H54 (cell line): Measurements from ENCODE around the gene REELD1.

Experiments
- DNase-seq: peaks from one replicate; pipeline ENCODE4 v3.0.0; 2011; ENCODE audit warnings: low spot score, mixed read lengths; ENCODE audit not compliant: insufficient read length
- FAIRE-seq: peaks from 3 replicates; lab custom pipeline; 2011; peaks lifted over from hg19 to GRCh38; lab: Jason Lieb, UNC
- POLR2A ChIP-seq: IDR thresholded peaks from 2 replicates; pipeline ENCODE4 v1.6.1; 2011; ENCODE audit warnings: low read depth, mild to moderate bottlenecking, low read length

Gene REELD1

GRCh38 chr4:146193628-146194027, 20.7 kb upstream of the REELD1 start:
- no peak for FAIRE-seq
- no peak for DNase-seq

GRCh38 chr4:146194212-146194611, 20.1 kb upstream of the REELD1 start:
- DNase-seq (no peak), FAIRE-seq (no peak)
- no peak for TF ChIP-seq POLR2A

More at GRCh38 chr4:146193628-146194027, 20.7 kb upstream of the REELD1 start:
- TF ChIP-seq POLR2A = no peak

- no peak for FAIRE-seq
- TF ChIP-seq POLR2A = no peak
Measured at GRCh38 chr4:146202665-146203064, 11.7 kb upstream of the REELD1 start.

GRCh38 chr4:146207410-146207809, 6.9 kb upstream of the REELD1 start:
- TF ChIP-seq POLR2A = no peak
- DNase-seq = no peak
- FAIRE-seq = no peak

More at GRCh38 chr4:146202665-146203064, 11.7 kb upstream of the REELD1 start:
- no peak for DNase-seq

GRCh38 chr4:146210890-146211289, 3.4 kb upstream of the REELD1 start:
- no peak for TF ChIP-seq POLR2A
- FAIRE-seq (no peak), DNase-seq (no peak)

- FAIRE-seq = no peak
Measured at GRCh38 chr4:146211440-146211839, 2.9 kb upstream of the REELD1 start.

GRCh38 chr4:146212781-146213180, 1.6 kb upstream of the REELD1 start:
- DNase-seq = peak; percentile 35
- FAIRE-seq = peak; percentile 50
- TF ChIP-seq POLR2A = no peak

More at GRCh38 chr4:146211440-146211839, 2.9 kb upstream of the REELD1 start:
- DNase-seq = no peak
- TF ChIP-seq POLR2A = no peak

GRCh38 chr4:146222313-146222712, 8.0 kb downstream of the REELD1 start:
- DNase-seq (peak; percentile 41), FAIRE-seq (peak; percentile 62)
- no peak for TF ChIP-seq POLR2A

- FAIRE-seq = no peak
- no peak for DNase-seq
- no peak for TF ChIP-seq POLR2A
Measured at GRCh38 chr4:146224326-146224966, 10.1 kb downstream of the REELD1 start.

- FAIRE-seq (no peak), DNase-seq (no peak)
- no peak for TF ChIP-seq POLR2A
Measured at GRCh38 chr4:146229406-146229805, 15.1 kb downstream of the REELD1 start.

- no peak for TF ChIP-seq POLR2A
- no peak for DNase-seq
- FAIRE-seq = no peak
Measured at GRCh38 chr4:146232131-146232722, 17.9 kb downstream of the REELD1 start.

GRCh38 chr4:146235654-146236177, 21.4 kb downstream of the REELD1 start:
- TF ChIP-seq POLR2A = no peak
- FAIRE-seq (no peak), DNase-seq (no peak)

GRCh38 chr4:146236216-146236615, 21.9 kb downstream of the REELD1 start:
- no peak for TF ChIP-seq POLR2A
- no peak for DNase-seq
- no peak for FAIRE-seq

GRCh38 chr4:146237092-146237491, 22.8 kb downstream of the REELD1 start:
- DNase-seq = no peak
- TF ChIP-seq POLR2A = no peak
- no peak for FAIRE-seq

GRCh38 chr4:146238107-146238506, 23.8 kb downstream of the REELD1 start:
- no peak for FAIRE-seq
- DNase-seq = no peak
- no peak for TF ChIP-seq POLR2A
